WTC11 (cell line): ENCODE results near the gene CALM3. TPM values are rescaled to one million over a fixed set of nuclear protein-coding genes. Genes with fewer than 3 reads are reported as not detected.

Experiments
- ATAC-seq: fragments of 200-7000 bp; cut with Tn5 transposase; 2 replicates; pipeline ENCODE4 v1.10.0; 2021; ENCODE audit warnings: mild to moderate bottlenecking, moderate library complexity
- CTCF ChIA-PET: fragments of 300-600 bp; sonication (Branson Sonifier 250); formaldehyde crosslinking; loops from one replicate; lab custom pipeline; 2021; ENCODE audit warnings: antibody characterized with exemption; lab: Charles Lee
- POLR2A ChIA-PET: fragments of 350-600 bp; sonication (Branson Sonifier 250); formaldehyde crosslinking; loops from one replicate; lab custom pipeline; 2021; ENCODE audit warnings: antibody characterized with exemption; lab: Charles Lee
- DNase-seq: peaks from one replicate; pipeline ENCODE4 v3.0.0; 2021; ENCODE audit warnings: low spot score
- H3K27ac Mint-ChIP-seq: 2 replicates; pipeline ENCODE4 v1.8.0; 2021; ENCODE audit warnings: mixed read lengths
- H3K27me3 Mint-ChIP-seq: 2 replicates; pipeline ENCODE4 v1.8.0; 2021; ENCODE audit warnings: low read depth, mild to moderate bottlenecking, moderate library complexity, mixed read lengths
- H3K36me3 Mint-ChIP-seq: 2 replicates; pipeline ENCODE4 v1.8.0; 2021; ENCODE audit warnings: mixed read lengths
- H3K4me1 Mint-ChIP-seq: 2 replicates; pipeline ENCODE4 v1.8.0; 2022; ENCODE audit warnings: mixed read lengths
- H3K4me3 Mint-ChIP-seq: 2 replicates; pipeline ENCODE4 v1.8.0; 2021; ENCODE audit warnings: mild to moderate bottlenecking, moderate library complexity, mixed read lengths
- H3K9me3 Mint-ChIP-seq: 2 replicates; pipeline ENCODE4 v1.8.0; 2021; ENCODE audit warnings: mixed read lengths
- ARID4B ChIP-seq: sonication (generic); formaldehyde crosslinking; IDR thresholded peaks from 2 replicates; pipeline ENCODE4 v1.8.0; 2023; ENCODE audit warnings: missing genetic modification reagents, mild to moderate bottlenecking, borderline replicate concordance
- EMX1 ChIP-seq: fragments of 250-450 bp; sonication (Bioruptor Pico); IDR thresholded peaks from 2 replicates; pipeline ENCODE4 v1.8.0; 2021; ENCODE audit warnings: mild to moderate bottlenecking
- ETV6 ChIP-seq: sonication (generic); formaldehyde crosslinking; IDR thresholded peaks from 2 replicates; pipeline ENCODE4 v1.8.1; 2022; ENCODE audit warnings: mild to moderate bottlenecking, missing genetic modification reagents
- KAT7 ChIP-seq: sonication (generic); formaldehyde crosslinking; IDR thresholded peaks from 2 replicates; pipeline ENCODE4 v1.8.1; 2023; ENCODE audit warnings: missing genetic modification reagents, mild to moderate bottlenecking, borderline replicate concordance
- NFYB ChIP-seq: sonication (generic); formaldehyde crosslinking; conservative IDR thresholded peaks from 2 replicates; pipeline ENCODE4 v1.8.0; 2022; ENCODE audit warnings: low read depth, missing genetic modification reagents
- NR1H2 ChIP-seq: sonication (generic); formaldehyde crosslinking; IDR thresholded peaks from 2 replicates; pipeline ENCODE4 v1.9.0; 2021; ENCODE audit warnings: mild to moderate bottlenecking, moderate library complexity, missing genetic modification reagents
- NR2C2 ChIP-seq: sonication (generic); formaldehyde crosslinking; IDR thresholded peaks from 2 replicates; pipeline ENCODE4 v1.8.0; 2022; ENCODE audit warnings: mild to moderate bottlenecking, missing genetic modification reagents
- RELA ChIP-seq: sonication (generic); formaldehyde crosslinking; IDR thresholded peaks from 2 replicates; pipeline ENCODE4 v1.8.1; 2022; ENCODE audit warnings: missing genetic modification reagents, mild to moderate bottlenecking, borderline replicate concordance
- RORB ChIP-seq: fragments of 250-450 bp; sonication (Bioruptor Pico); IDR thresholded peaks from 2 replicates; pipeline ENCODE4 v1.9.0; 2021; ENCODE audit warnings: mild to moderate bottlenecking
- SP1 ChIP-seq: sonication (generic); formaldehyde crosslinking; conservative IDR thresholded peaks from 2 replicates; pipeline ENCODE4 v1.8.1; 2022; ENCODE audit warnings: missing genetic modification reagents
- TEAD1 ChIP-seq: sonication (generic); formaldehyde crosslinking; IDR thresholded peaks from 2 replicates; pipeline ENCODE4 v1.8.0; 2022; ENCODE audit warnings: mild to moderate bottlenecking, missing genetic modification reagents
- TEAD4 ChIP-seq: sonication (generic); formaldehyde crosslinking; IDR thresholded peaks from 2 replicates; pipeline ENCODE4 v1.8.0; 2022; ENCODE audit warnings: mild to moderate bottlenecking, missing genetic modification reagents
- ZNF219 ChIP-seq: sonication (generic); formaldehyde crosslinking; IDR thresholded peaks from 2 replicates; pipeline ENCODE4 v1.8.0; 2023; ENCODE audit warnings: missing genetic modification reagents, mild to moderate bottlenecking, borderline replicate concordance
- ZNF416 ChIP-seq: fragments of 250-450 bp; sonication (Bioruptor Pico); IDR thresholded peaks from 2 replicates; pipeline ENCODE4 v1.9.0; 2021; ENCODE audit warnings: mild to moderate bottlenecking, inconsistent platforms
- ZNF423 ChIP-seq: fragments of 250-450 bp; sonication (Bioruptor Pico); IDR thresholded peaks from 2 replicates; pipeline ENCODE4 v2.1.2; 2022; ENCODE audit warnings: mild to moderate bottlenecking, moderate library complexity
- total RNA-seq: library from RNA; stranded (reverse); gene quantifications from 3 replicates; pipeline ENCODE4 v1.2.3, GENCODE V29; 2021
- TF ChIP-seq, protein P1 (sequence below): sonication (generic); formaldehyde crosslinking; IDR thresholded peaks from 2 replicates; pipeline ENCODE4 v1.8.0; 2022; ENCODE audit warnings: mild to moderate bottlenecking, missing genetic modification reagents
- TF ChIP-seq, protein P2 (sequence below): sonication (generic); formaldehyde crosslinking; IDR thresholded peaks from 2 replicates; pipeline ENCODE4 v1.8.1; 2023; ENCODE audit warnings: mild to moderate bottlenecking, missing genetic modification reagents, moderate library complexity
- TF ChIP-seq, protein P3 (sequence below): sonication (generic); formaldehyde crosslinking; IDR thresholded peaks from 2 replicates; pipeline ENCODE4 v1.8.1; 2022; ENCODE audit warnings: mild to moderate bottlenecking, missing genetic modification reagents, moderate library complexity, borderline replicate concordance
- TF ChIP-seq, protein P4 (sequence below): sonication (generic); formaldehyde crosslinking; IDR thresholded peaks from 2 replicates; pipeline ENCODE4 v1.8.1; 2023; ENCODE audit warnings: mild to moderate bottlenecking, missing genetic modification reagents
- TF ChIP-seq, protein P5 (sequence below): sonication (generic); formaldehyde crosslinking; IDR thresholded peaks from 2 replicates; pipeline ENCODE4 v1.8.0; 2023; ENCODE audit warnings: mild to moderate bottlenecking, missing genetic modification reagents
- TF ChIP-seq, protein P6 (sequence below): fragments of 200-600 bp; IDR thresholded peaks from 2 replicates; pipeline ENCODE4 v1.8.0; 2022; ENCODE audit warnings: antibody characterized with exemption

Gene CALM3
- total RNA-seq, 1 experiment from 2014 or later, result 306 TPM

DNA sequence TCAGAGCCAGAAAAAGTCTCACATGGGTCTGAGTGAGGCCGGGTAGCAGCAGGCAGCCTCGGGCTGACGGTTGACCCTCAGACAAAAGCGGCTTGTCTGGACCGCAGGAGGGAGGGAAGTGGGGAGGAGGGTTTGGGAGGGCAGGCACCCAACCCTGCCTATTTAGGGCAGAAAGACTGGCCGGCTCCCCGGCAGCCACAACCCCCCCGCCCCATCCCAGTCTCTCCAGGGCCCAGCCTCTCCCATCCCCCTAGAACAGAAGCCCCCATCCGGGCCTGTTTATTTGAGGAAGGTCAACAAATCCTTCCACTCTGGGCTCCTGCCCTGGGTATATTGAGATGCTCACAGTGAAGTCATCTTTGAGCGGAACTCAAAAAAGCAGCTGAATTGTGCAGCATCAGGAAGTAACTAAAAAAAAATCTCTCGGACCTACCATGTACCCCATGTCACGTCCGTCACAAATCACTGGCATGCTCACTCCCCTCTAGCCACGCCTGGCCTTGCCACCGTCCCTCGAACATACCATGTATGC is 53.6 kb downstream of the CALM3 start:
- Mint-ChIP-seq H3K4me1 (peaks cover 22% of the 10 kb centered on the region), H3K36me3 (no peaks in the 10 kb centered on the region), H3K4me3 (no peak overlapping the region), H3K9me3 (no peaks in the 10 kb centered on the region; the same call in 1 of the 2 replicates), H3K27ac (peak overlapping the region; percentile 7), H3K27me3 (peaks cover 68% of the 10 kb centered on the region)
- ATAC-seq (peak; percentile 55), DNase-seq (peak; percentile 33)
- ChIA-PET CTCF (interaction anchor here (1.0 kb wide), 1 partner anchor 38 kb away, joined by 3 read pairs; no protein-coding TSS in a partner anchor), POLR2A (no interaction called here)
- TF ChIP-seq RELA (CRISPR knock-in tag) (no peak), TEAD1 (CRISPR knock-in tag) (no peak), NR2C2 (CRISPR knock-in tag) (no peak), EMX1 (no peak), RORB (CRISPR knock-in tag) (no peak), ZNF219 (CRISPR knock-in tag) (no peak)
- TF ChIP-seq, protein P1, sequence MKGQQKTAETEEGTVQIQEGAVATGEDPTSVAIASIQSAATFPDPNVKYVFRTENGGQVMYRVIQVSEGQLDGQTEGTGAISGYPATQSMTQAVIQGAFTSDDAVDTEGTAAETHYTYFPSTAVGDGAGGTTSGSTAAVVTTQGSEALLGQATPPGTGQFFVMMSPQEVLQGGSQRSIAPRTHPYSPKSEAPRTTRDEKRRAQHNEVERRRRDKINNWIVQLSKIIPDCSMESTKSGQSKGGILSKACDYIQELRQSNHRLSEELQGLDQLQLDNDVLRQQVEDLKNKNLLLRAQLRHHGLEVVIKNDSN (CRISPR knock-in tag), result no peak

- H3K4me1 Mint-ChIP-seq, result peaks cover 26% of the 10 kb centered on the region
- ATAC-seq (no peak), DNase-seq (no peak)
- H3K27me3 Mint-ChIP-seq, result peaks cover 56% of the 10 kb centered on the region
- H3K27ac Mint-ChIP-seq, result no peak overlapping the region
- POLR2A ChIA-PET, result no interaction called here
- CTCF ChIA-PET, result interaction anchor here (1.2 kb wide), 1 partner anchor 85 kb away, joined by 4 read pairs; no protein-coding TSS in a partner anchor
- H3K4me3 Mint-ChIP-seq, result no peak overlapping the region
- H3K36me3 Mint-ChIP-seq, result no peaks in the 10 kb centered on the region
- no peaks in the 10 kb centered on the region; the same call in 1 of the 2 replicates for H3K9me3 Mint-ChIP-seq
- TF ChIP-seq TEAD1 (CRISPR knock-in tag), result no peak
- no peak for TF ChIP-seq ZNF423 (CRISPR knock-in tag)
- no peak for TF ChIP-seq ARID4B (CRISPR knock-in tag)
- no peak for TF ChIP-seq NR1H2 (CRISPR knock-in tag)
- no peak for TF ChIP-seq ETV6 (CRISPR knock-in tag)
- no peak for TF ChIP-seq KAT7
- no peak for TF ChIP-seq ZNF416 (CRISPR knock-in tag)
- TF ChIP-seq NFYB (CRISPR knock-in tag), result no peak
- TF ChIP-seq, protein P2, sequence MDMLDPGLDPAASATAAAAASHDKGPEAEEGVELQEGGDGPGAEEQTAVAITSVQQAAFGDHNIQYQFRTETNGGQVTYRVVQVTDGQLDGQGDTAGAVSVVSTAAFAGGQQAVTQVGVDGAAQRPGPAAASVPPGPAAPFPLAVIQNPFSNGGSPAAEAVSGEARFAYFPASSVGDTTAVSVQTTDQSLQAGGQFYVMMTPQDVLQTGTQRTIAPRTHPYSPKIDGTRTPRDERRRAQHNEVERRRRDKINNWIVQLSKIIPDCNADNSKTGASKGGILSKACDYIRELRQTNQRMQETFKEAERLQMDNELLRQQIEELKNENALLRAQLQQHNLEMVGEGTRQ, result no peak
- TF ChIP-seq TEAD4, result no peak
- TF ChIP-seq SP1, result no peak
- TF ChIP-seq, protein P3, sequence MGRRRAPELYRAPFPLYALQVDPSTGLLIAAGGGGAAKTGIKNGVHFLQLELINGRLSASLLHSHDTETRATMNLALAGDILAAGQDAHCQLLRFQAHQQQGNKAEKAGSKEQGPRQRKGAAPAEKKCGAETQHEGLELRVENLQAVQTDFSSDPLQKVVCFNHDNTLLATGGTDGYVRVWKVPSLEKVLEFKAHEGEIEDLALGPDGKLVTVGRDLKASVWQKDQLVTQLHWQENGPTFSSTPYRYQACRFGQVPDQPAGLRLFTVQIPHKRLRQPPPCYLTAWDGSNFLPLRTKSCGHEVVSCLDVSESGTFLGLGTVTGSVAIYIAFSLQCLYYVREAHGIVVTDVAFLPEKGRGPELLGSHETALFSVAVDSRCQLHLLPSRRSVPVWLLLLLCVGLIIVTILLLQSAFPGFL (CRISPR knock-in tag), result no peak
- TF ChIP-seq, protein P4, sequence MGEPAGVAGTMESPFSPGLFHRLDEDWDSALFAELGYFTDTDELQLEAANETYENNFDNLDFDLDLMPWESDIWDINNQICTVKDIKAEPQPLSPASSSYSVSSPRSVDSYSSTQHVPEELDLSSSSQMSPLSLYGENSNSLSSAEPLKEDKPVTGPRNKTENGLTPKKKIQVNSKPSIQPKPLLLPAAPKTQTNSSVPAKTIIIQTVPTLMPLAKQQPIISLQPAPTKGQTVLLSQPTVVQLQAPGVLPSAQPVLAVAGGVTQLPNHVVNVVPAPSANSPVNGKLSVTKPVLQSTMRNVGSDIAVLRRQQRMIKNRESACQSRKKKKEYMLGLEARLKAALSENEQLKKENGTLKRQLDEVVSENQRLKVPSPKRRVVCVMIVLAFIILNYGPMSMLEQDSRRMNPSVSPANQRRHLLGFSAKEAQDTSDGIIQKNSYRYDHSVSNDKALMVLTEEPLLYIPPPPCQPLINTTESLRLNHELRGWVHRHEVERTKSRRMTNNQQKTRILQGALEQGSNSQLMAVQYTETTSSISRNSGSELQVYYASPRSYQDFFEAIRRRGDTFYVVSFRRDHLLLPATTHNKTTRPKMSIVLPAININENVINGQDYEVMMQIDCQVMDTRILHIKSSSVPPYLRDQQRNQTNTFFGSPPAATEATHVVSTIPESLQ, result no peak
- TF ChIP-seq, protein P5, sequence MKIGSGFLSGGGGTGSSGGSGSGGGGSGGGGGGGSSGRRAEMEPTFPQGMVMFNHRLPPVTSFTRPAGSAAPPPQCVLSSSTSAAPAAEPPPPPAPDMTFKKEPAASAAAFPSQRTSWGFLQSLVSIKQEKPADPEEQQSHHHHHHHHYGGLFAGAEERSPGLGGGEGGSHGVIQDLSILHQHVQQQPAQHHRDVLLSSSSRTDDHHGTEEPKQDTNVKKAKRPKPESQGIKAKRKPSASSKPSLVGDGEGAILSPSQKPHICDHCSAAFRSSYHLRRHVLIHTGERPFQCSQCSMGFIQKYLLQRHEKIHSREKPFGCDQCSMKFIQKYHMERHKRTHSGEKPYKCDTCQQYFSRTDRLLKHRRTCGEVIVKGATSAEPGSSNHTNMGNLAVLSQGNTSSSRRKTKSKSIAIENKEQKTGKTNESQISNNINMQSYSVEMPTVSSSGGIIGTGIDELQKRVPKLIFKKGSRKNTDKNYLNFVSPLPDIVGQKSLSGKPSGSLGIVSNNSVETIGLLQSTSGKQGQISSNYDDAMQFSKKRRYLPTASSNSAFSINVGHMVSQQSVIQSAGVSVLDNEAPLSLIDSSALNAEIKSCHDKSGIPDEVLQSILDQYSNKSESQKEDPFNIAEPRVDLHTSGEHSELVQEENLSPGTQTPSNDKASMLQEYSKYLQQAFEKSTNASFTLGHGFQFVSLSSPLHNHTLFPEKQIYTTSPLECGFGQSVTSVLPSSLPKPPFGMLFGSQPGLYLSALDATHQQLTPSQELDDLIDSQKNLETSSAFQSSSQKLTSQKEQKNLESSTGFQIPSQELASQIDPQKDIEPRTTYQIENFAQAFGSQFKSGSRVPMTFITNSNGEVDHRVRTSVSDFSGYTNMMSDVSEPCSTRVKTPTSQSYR (CRISPR knock-in tag), result no peak
- TF ChIP-seq, protein P6, sequence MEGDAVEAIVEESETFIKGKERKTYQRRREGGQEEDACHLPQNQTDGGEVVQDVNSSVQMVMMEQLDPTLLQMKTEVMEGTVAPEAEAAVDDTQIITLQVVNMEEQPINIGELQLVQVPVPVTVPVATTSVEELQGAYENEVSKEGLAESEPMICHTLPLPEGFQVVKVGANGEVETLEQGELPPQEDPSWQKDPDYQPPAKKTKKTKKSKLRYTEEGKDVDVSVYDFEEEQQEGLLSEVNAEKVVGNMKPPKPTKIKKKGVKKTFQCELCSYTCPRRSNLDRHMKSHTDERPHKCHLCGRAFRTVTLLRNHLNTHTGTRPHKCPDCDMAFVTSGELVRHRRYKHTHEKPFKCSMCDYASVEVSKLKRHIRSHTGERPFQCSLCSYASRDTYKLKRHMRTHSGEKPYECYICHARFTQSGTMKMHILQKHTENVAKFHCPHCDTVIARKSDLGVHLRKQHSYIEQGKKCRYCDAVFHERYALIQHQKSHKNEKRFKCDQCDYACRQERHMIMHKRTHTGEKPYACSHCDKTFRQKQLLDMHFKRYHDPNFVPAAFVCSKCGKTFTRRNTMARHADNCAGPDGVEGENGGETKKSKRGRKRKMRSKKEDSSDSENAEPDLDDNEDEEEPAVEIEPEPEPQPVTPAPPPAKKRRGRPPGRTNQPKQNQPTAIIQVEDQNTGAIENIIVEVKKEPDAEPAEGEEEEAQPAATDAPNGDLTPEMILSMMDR, result no peak
Observed at GRCh38 chr19:46656541-46656940, 55.4 kb downstream of the CALM3 start.
